ENCODE results near the gene ELOVL6. TPM values are rescaled to one million over a fixed set of nuclear protein-coding genes. Genes with fewer than 3 reads are reported as not detected.
"Not testable (repeated sequence)": the region's sequence is repeated elsewhere in the genome, so short reads cannot be mapped to it uniquely, and the experiment has no call there.

The ELOVL6 gene
- total RNA-seq, 1 experiment from 2014 or later = 25.3 TPM

- no TSS peak for BruUV-seq (replicated peaks)
- H3K36me3 ChIP-seq (ENCODE audit: low read depth) = no peaks in the 10 kb centered on the region
- H3K27me3 ChIP-seq (ENCODE audit: insufficient read depth, low read depth) = no peaks in the 10 kb centered on the region
- H3F3A ChIP-seq (ENCODE audit: insufficient read depth, low read depth) = peaks cover 30% of the 10 kb centered on the region
- no peak overlapping the region for H3K4me3 ChIP-seq
- POLR2A ChIA-PET (ENCODE audit: unreplicated experiment) = no interaction called here
- no peaks in the 10 kb centered on the region for H3K9me3 ChIP-seq (ENCODE audit: insufficient read depth, low read depth)
- TF ChIP-seq CTCF (conservative IDR thresholded peaks at IDR 0.05) (no peak), EZH2 (IDR thresholded peaks at IDR 0.05; ENCODE audit: low read depth) (no peak)
- DNase-seq = no peak
- no peaks in the 10 kb centered on the region for H3K9me2 ChIP-seq (ENCODE audit: insufficient read depth)
- H3K4me1 ChIP-seq (replicated peaks; ENCODE audit: insufficient read depth) = peaks cover 78% of the 10 kb centered on the region
- H2AFZ ChIP-seq = no peak overlapping the region
- intact Hi-C loops (cut with micrococcal nuclease; ENCODE audit: unreplicated experiment) = no loop called here
- CTCF ChIA-PET = no interaction called here
- peaks cover 19% of the 10 kb centered on the region for H3K79me2 ChIP-seq (ENCODE audit: low read depth)
- H3K27ac ChIP-seq = no peak overlapping the region
- no peaks in the 10 kb centered on the region for H4K20me1 ChIP-seq (ENCODE audit: insufficient read depth)
- H3K4me2 ChIP-seq = no peak overlapping the region
These were observed 37.8 kb downstream of the ELOVL6 start for GRCh38 chr4:110160618-110161017.

- Histone ChIP-seq H3K79me2 (ENCODE audit: low read depth) (peaks cover 23% of the 10 kb centered on the region), H3K27me3 (ENCODE audit: insufficient read depth, low read depth) (no peaks in the 10 kb centered on the region), H3K27ac (peak overlapping the region; percentile 73), H3K9me3 (ENCODE audit: insufficient read depth, low read depth) (no peaks in the 10 kb centered on the region), H3K4me2 (peak overlapping the region; percentile 65; the same call in 1 of the 2 replicates), H3K4me1 (replicated peaks; ENCODE audit: insufficient read depth) (peaks cover 67% of the 10 kb centered on the region), H3K36me3 (ENCODE audit: low read depth) (no peaks in the 10 kb centered on the region), H3F3A (ENCODE audit: insufficient read depth, low read depth) (peaks cover 19% of the 10 kb centered on the region), H3K4me3 (no peak overlapping the region), H4K20me1 (ENCODE audit: insufficient read depth) (no peaks in the 10 kb centered on the region), H3K9me2 (ENCODE audit: insufficient read depth) (no peaks in the 10 kb centered on the region), H2AFZ (no peak overlapping the region)
- no TSS peak for BruUV-seq (replicated peaks)
- ChIA-PET CTCF (no interaction called here), POLR2A (ENCODE audit: unreplicated experiment) (interaction anchor here (0.6 kb wide), 1 partner anchor 201 kb away, joined by 7 read pairs; no protein-coding TSS in a partner anchor)
- intact Hi-C loops (cut with micrococcal nuclease; ENCODE audit: unreplicated experiment) = no loop called here
- TF ChIP-seq EZH2 (IDR thresholded peaks at IDR 0.05; ENCODE audit: low read depth) = no peak
- TF ChIP-seq CTCF (conservative IDR thresholded peaks at IDR 0.05) = no peak
- no peak for DNase-seq
These were observed 38.9 kb downstream of the ELOVL6 start for GRCh38 chr4:110159541-110159940.

GRCh38 chr4:110157580-110157979, 40.8 kb downstream of the ELOVL6 start:
- no TSS peak for BruUV-seq (replicated peaks)
- H3K79me2 ChIP-seq (ENCODE audit: low read depth) = peaks cover 24% of the 10 kb centered on the region

GRCh38 chr4:110157166-110157565, 41.2 kb downstream of the ELOVL6 start:
- H3K9me2 ChIP-seq (ENCODE audit: insufficient read depth); H3K36me3 ChIP-seq (ENCODE audit: low read depth); H3K4me3 ChIP-seq; H2AFZ ChIP-seq; H3K9me3 ChIP-seq (ENCODE audit: insufficient read depth, low read depth); H3K27me3 ChIP-seq (ENCODE audit: insufficient read depth, low read depth); intact Hi-C loops (cut with micrococcal nuclease; ENCODE audit: unreplicated experiment); CTCF ChIA-PET; BruUV-seq (replicated peaks); POLR2A ChIA-PET (ENCODE audit: unreplicated experiment); DNase-seq; H3F3A ChIP-seq (ENCODE audit: insufficient read depth, low read depth); H3K27ac ChIP-seq; H3K4me2 ChIP-seq; H4K20me1 ChIP-seq (ENCODE audit: insufficient read depth): not testable (repeated sequence)
- Histone ChIP-seq H3K4me1 (replicated peaks; ENCODE audit: insufficient read depth) (peaks cover 43% of the 10 kb centered on the region), H3K79me2 (ENCODE audit: low read depth) (peaks cover 24% of the 10 kb centered on the region)

More at GRCh38 chr4:110157580-110157979, 40.8 kb downstream of the ELOVL6 start:
- POLR2A ChIA-PET (ENCODE audit: unreplicated experiment) = no interaction called here
- Histone ChIP-seq H3F3A (ENCODE audit: insufficient read depth, low read depth) (no peaks in the 10 kb centered on the region; the same call in 1 of the 2 replicates), H3K27ac (no peak overlapping the region), H3K9me2 (ENCODE audit: insufficient read depth) (no peaks in the 10 kb centered on the region), H3K4me1 (replicated peaks; ENCODE audit: insufficient read depth) (peaks cover 47% of the 10 kb centered on the region), H3K4me2 (no peak overlapping the region), H3K9me3 (ENCODE audit: insufficient read depth, low read depth) (no peaks in the 10 kb centered on the region), H3K36me3 (ENCODE audit: low read depth) (no peaks in the 10 kb centered on the region), H3K27me3 (ENCODE audit: insufficient read depth, low read depth) (no peaks in the 10 kb centered on the region), H2AFZ (no peak overlapping the region), H4K20me1 (ENCODE audit: insufficient read depth) (no peaks in the 10 kb centered on the region), H3K4me3 (no peak overlapping the region)
- intact Hi-C loops (cut with micrococcal nuclease; ENCODE audit: unreplicated experiment) = no loop called here
- CTCF ChIA-PET = no interaction called here
- no peak for TF ChIP-seq CTCF (conservative IDR thresholded peaks at IDR 0.05)
- no peak for TF ChIP-seq EZH2 (IDR thresholded peaks at IDR 0.05; ENCODE audit: low read depth)
- peak in 1 of 2 experiments; percentile 38 for DNase-seq
